Measurements from ENCODE around the gene XAF1. TPM values are rescaled to one million over a fixed set of nuclear protein-coding genes. Genes with fewer than 3 reads are reported as not detected.

XAF1 gene
- total and polyA plus RNA-seq, 9 of the 15 experiments (the other 6 are each of a cell fraction or from before 2014, with no cell fraction given) = 0.07 to 0.22 (median 0.11) TPM; not detected in 4

GRCh38 chr17:6710317-6710716, 45.5 kb upstream of the XAF1 start:
- H3K4me1 ChIP-seq (replicated peaks in 1 of 2; ENCODE audit: control insufficient read depth in 2 of 2, insufficient read depth in 2 of 2, low read length in 2 of 2) = peaks cover 0 to 14% of the 10 kb centered on the region in 2 experiments; a peak in 2 of 5 replicates
- no peak for TF ChIP-seq ZNF143 (CRISPR knock-in tag; IDR thresholded peaks at IDR 0.05)
- TF ChIP-seq, protein P1, sequence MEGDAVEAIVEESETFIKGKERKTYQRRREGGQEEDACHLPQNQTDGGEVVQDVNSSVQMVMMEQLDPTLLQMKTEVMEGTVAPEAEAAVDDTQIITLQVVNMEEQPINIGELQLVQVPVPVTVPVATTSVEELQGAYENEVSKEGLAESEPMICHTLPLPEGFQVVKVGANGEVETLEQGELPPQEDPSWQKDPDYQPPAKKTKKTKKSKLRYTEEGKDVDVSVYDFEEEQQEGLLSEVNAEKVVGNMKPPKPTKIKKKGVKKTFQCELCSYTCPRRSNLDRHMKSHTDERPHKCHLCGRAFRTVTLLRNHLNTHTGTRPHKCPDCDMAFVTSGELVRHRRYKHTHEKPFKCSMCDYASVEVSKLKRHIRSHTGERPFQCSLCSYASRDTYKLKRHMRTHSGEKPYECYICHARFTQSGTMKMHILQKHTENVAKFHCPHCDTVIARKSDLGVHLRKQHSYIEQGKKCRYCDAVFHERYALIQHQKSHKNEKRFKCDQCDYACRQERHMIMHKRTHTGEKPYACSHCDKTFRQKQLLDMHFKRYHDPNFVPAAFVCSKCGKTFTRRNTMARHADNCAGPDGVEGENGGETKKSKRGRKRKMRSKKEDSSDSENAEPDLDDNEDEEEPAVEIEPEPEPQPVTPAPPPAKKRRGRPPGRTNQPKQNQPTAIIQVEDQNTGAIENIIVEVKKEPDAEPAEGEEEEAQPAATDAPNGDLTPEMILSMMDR (IDR thresholded peaks at IDR 0.05 in 2 of 3, conservative IDR thresholded peaks at IDR 0.05 in 1 of 3; ENCODE audit: insufficient read depth in 2 of 3, low read depth in 1 of 3, low read length in 3 of 3) = peak; percentile 7 to 46 (median 24); a peak in 2 of 6 replicates
- TF ChIP-seq YBX1 (IDR thresholded peaks at IDR 0.05) = no peak
- TF ChIP-seq RAD21 (CRISPR knock-in tag; conservative IDR thresholded peaks at IDR 0.05 in 1 of 2, IDR thresholded peaks at IDR 0.05 in 1 of 2) = peak; percentile 22 to 56; a peak in 3 of 4 replicates
- TF ChIP-seq GATAD2A (IDR thresholded peaks at IDR 0.05) = no peak
- DNase-seq (ENCODE audit: extremely low read depth in 1 of 4, low spot score in 3 of 4) (peak in 1 of 4 experiments; percentile 30), FAIRE-seq (no peak), ATAC-seq (peak; percentile 52; the same call in 2 of the 3 replicates)
- H3K4me3 ChIP-seq = no peak overlapping the region
- H4K20me1 ChIP-seq (replicated peaks; ENCODE audit: control insufficient read depth, insufficient read depth, low read length) = no peaks in the 10 kb centered on the region
- ChIA-PET POLR2A (no interaction called here), CTCF (ENCODE audit: low intra/inter-chr PET ratio) (no interaction called here)
- H3K79me2 ChIP-seq (ENCODE audit: control insufficient read depth, insufficient read depth, low read length) = no peaks in the 10 kb centered on the region
- no peak overlapping the region for H3K9ac ChIP-seq (ENCODE audit: insufficient read depth in 1 of 2, low read depth in 2 of 2, low read length in 2 of 2)
- in situ Hi-C loops (cut with MboI) (no loop called here), intact Hi-C loops (cut with micrococcal nuclease) (no loop called here)
- H3K27me3 ChIP-seq (ENCODE audit: control insufficient read depth in 2 of 2, insufficient read depth in 2 of 2, low read length in 2 of 2) = peaks cover 0 to 32% of the 10 kb centered on the region in 2 experiments; a peak in 3 of 5 replicates
- H3K9me3 ChIP-seq (replicated peaks; ENCODE audit: control insufficient read depth, insufficient read depth, low read depth, low read length) = no peaks in the 10 kb centered on the region
- 8% methylated on average over 6 of the region's 11 CpGs for WGBS (ENCODE audit: insufficient coverage, low coverage, missing lambda C conversion rate)
- H2AFZ ChIP-seq (ENCODE audit: low read depth, low read length) = no peak overlapping the region
- no peak overlapping the region for H3K4me2 ChIP-seq (ENCODE audit: insufficient read depth, low read length)
- H3K9me1 ChIP-seq (ENCODE audit: control insufficient read depth, insufficient read depth, low read length) = no peaks in the 10 kb centered on the region
- no peaks in the 10 kb centered on the region for H3K36me3 ChIP-seq (ENCODE audit: control insufficient read depth, insufficient read depth, low read length)
- no TSS peak for BruUV-seq (replicated peaks)
- H3K27ac ChIP-seq (ENCODE audit: extremely low read depth, low read depth, low read length) = no peak overlapping the region

Measured in K562 (cell line).